SU-DHL-6 (cell line): ENCODE results near the gene CLC.

ENCODE experiments used
- H2AFZ ChIP-seq: fragments of 200-600 bp; sonication (generic); 2 replicates; pipeline ENCODE4 v1.6.1; 2014; ENCODE audit warnings: low read depth, mild to moderate bottlenecking, moderate library complexity, mixed read lengths, antibody characterized with exemption, low read length; ENCODE audit not compliant: severe bottlenecking
- H3F3A ChIP-seq: fragments of 200-600 bp; shearing (Covaris generic); 2 replicates; pipeline ENCODE4 v1.6.0; 2016; ENCODE audit warnings: antibody characterized with exemption, mild to moderate bottlenecking; ENCODE audit not compliant: insufficient read depth
- H3K27ac ChIP-seq: fragments of 200-600 bp; sonication (generic); 2 replicates; pipeline ENCODE4 v1.5.1; 2016; ENCODE audit warnings: low read depth, mild to moderate bottlenecking, low read length, moderate library complexity, mixed read lengths
- H3K27me3 ChIP-seq: fragments of 200-600 bp; sonication (generic), shearing (Covaris generic); 2 replicates; pipeline ENCODE4 v1.6.0; 2014; ENCODE audit warnings: mild to moderate bottlenecking, low read length
- H3K36me3 ChIP-seq: fragments of 200-600 bp; sonication (generic); 2 replicates; pipeline ENCODE4 v1.6.1; 2014; ENCODE audit warnings: mild to moderate bottlenecking, low read length, mixed read lengths
- H3K4me2 ChIP-seq: fragments of 300-600, 200-600 bp; shearing (Covaris generic), sonication (generic); 2 replicates; pipeline ENCODE4 v1.6.0; 2014; ENCODE audit warnings: low read length, low read depth, mild to moderate bottlenecking; ENCODE audit not compliant: poor library complexity, severe bottlenecking
- H3K4me3 ChIP-seq: fragments of 200-600 bp; sonication (generic); 2 replicates; pipeline ENCODE4 v1.5.1; 2014; ENCODE audit warnings: antibody characterized with exemption, low read length, mild to moderate bottlenecking, mixed read lengths; ENCODE audit not compliant: insufficient read depth, poor library complexity, severe bottlenecking
- H3K79me2 ChIP-seq: fragments of 200-600 bp; sonication (generic); 2 replicates; pipeline ENCODE4 v1.6.1; 2014; ENCODE audit warnings: mild to moderate bottlenecking, low read length, moderate library complexity; ENCODE audit not compliant: insufficient read depth
- H3K9ac ChIP-seq: fragments of 200-600 bp; sonication (generic); 2 replicates; pipeline ENCODE4 v1.7.0; 2014; ENCODE audit warnings: mild to moderate bottlenecking, low read length
- H3K9me2 ChIP-seq: fragments of 200-600 bp; sonication (generic); replicated peaks from 2 replicates; pipeline ENCODE4 v1.6.1; 2014; ENCODE audit warnings: low read length; ENCODE audit not compliant: insufficient read depth
- H3K9me3 ChIP-seq: fragments of 200-600 bp; sonication (generic); 2 replicates; pipeline ENCODE4 v1.6.1; 2014; ENCODE audit warnings: low read length, mixed read lengths; ENCODE audit not compliant: insufficient read depth
- H4K20me1 ChIP-seq: fragments of 200-600 bp; sonication (generic); 2 replicates; pipeline ENCODE4 v1.6.1; 2014; ENCODE audit warnings: low read depth, mild to moderate bottlenecking, antibody characterized with exemption, low read length, moderate library complexity, mixed read lengths
- CTCF ChIP-seq: fragments of 200-600 bp; sonication (generic); IDR thresholded peaks from one replicate; pipeline ENCODE4 v1.5.1; 2017; ENCODE audit warnings: antibody characterized with exemption, mild to moderate bottlenecking, low read length, moderate library complexity; ENCODE audit not compliant: insufficient read depth, poor library complexity, severe bottlenecking
- EZH2phosphoT487 ChIP-seq: fragments of 200-600 bp; sonication (generic), shearing (Covaris generic); conservative IDR thresholded peaks from 2 replicates; pipeline ENCODE4 v1.6.1; 2018; ENCODE audit warnings: mild to moderate bottlenecking, antibody characterized with exemption, low read length, moderate library complexity, mixed read lengths

The CLC gene

GRCh38 chr19:39737891-39738290 is at the start of gene CLC:
Gene CLC (minus strand): TSS chr19:39738029. CDS start chr19:39737952, 77 bp downstream.
- Histone ChIP-seq H3K9ac (no peak within 1 kb of the TSS), H3K9me3 (no peaks in the 10 kb centered on the region), H3F3A (no peaks in the 10 kb centered on the region), H3K27me3 (no peaks in the 10 kb centered on the region), H3K4me2 (no peak within 1 kb of the TSS), H2AFZ (no peak within 1 kb of the TSS), H3K27ac (no peak within 1 kb of the TSS), H3K79me2 (no peaks in the 10 kb centered on the region), H3K36me3 (no peaks in the 10 kb centered on the region), H4K20me1 (no peaks in the 10 kb centered on the region), H3K4me3 (no peak within 1 kb of the TSS), H3K9me2 (no peaks in the 10 kb centered on the region)
- no peak for TF ChIP-seq EZH2phosphoT487

GRCh38 chr19:39780894-39781293 is 43.1 kb upstream of the CLC start:
- Histone ChIP-seq H3K4me3 (no peak overlapping the region), H3K4me2 (no peak overlapping the region), H3K79me2 (no peaks in the 10 kb centered on the region), H3K9me3 (no peaks in the 10 kb centered on the region), H3K27ac (no peak overlapping the region), H4K20me1 (no peaks in the 10 kb centered on the region), H3K9ac (no peak overlapping the region), H2AFZ (no peak overlapping the region), H3K9me2 (no peaks in the 10 kb centered on the region), H3K27me3 (no peaks in the 10 kb centered on the region), H3K36me3 (no peaks in the 10 kb centered on the region), H3F3A (no peaks in the 10 kb centered on the region)
- TF ChIP-seq EZH2phosphoT487: no peak
- TF ChIP-seq CTCF: no peak

- no peaks in the 10 kb centered on the region for H4K20me1 ChIP-seq
- no peak within 1 kb of the TSS for H3K27ac ChIP-seq
- no peaks in the 10 kb centered on the region for H3K9me2 ChIP-seq
- no peak within 1 kb of the TSS for H2AFZ ChIP-seq
- TF ChIP-seq EZH2phosphoT487 (no peak), CTCF (no peak)
- no peak within 1 kb of the TSS for H3K4me2 ChIP-seq
- H3F3A ChIP-seq: no peaks in the 10 kb centered on the region
- no peak within 1 kb of the TSS for H3K4me3 ChIP-seq
- no peaks in the 10 kb centered on the region for H3K79me2 ChIP-seq
- no peaks in the 10 kb centered on the region for H3K27me3 ChIP-seq
- no peaks in the 10 kb centered on the region for H3K36me3 ChIP-seq
- no peak within 1 kb of the TSS for H3K9ac ChIP-seq
- no peaks in the 10 kb centered on the region for H3K9me3 ChIP-seq
Observed at GRCh38 chr19:39778763-39779162, 40.9 kb upstream of the CLC start, which contains the start of gene LEUTX. Gene LEUTX (plus strand): TSS chr19:39778854. CDS start chr19:39778921, 67 bp downstream.

DNA sequence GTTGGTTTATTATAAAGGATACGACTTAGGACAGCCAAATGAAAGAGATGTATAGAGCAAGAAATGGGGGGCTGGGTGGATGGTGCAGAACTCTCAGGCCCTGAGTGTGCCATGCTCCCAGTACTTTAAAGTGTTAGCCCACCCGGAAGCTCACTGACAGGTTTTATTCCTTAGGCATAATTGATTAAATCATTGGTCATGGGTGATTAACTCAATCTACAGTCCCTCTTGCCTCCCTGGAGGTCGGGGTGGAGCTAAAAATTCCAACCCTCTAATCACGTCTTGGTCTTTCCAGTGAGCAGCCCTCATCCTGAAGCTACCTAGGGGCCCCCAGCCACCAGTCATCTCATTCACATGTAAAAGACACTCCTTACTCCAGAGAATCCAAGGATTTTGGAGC is 31.0 kb upstream of the CLC start:
- TF ChIP-seq EZH2phosphoT487 (no peak), CTCF (no peak)
- Histone ChIP-seq H3K27me3 (no peaks in the 10 kb centered on the region), H3K27ac (no peak overlapping the region)

More for the DNA sequence above, 31.0 kb upstream of the CLC start:
- Histone ChIP-seq H3K36me3 (no peaks in the 10 kb centered on the region), H3K79me2 (no peaks in the 10 kb centered on the region), H3K9ac (no peak overlapping the region), H3K4me2 (no peak overlapping the region), H4K20me1 (no peaks in the 10 kb centered on the region), H3K9me2 (no peaks in the 10 kb centered on the region), H2AFZ (no peak overlapping the region), H3F3A (no peaks in the 10 kb centered on the region), H3K4me3 (no peak overlapping the region), H3K9me3 (no peaks in the 10 kb centered on the region)
